ENCODE data around the gene P2RY14.

The P2RY14 gene

GRCh38 chr3:151197228-151197627 lies 81.1 kb downstream of the P2RY14 start:
- DNase-seq (ENCODE audit: extremely low read depth, low read depth) = no peak
- no peak overlapping the region for H3K4me3 ChIP-seq (replicated peaks; ENCODE audit: low read depth, low read length)
- TF ChIP-seq, protein P1, sequence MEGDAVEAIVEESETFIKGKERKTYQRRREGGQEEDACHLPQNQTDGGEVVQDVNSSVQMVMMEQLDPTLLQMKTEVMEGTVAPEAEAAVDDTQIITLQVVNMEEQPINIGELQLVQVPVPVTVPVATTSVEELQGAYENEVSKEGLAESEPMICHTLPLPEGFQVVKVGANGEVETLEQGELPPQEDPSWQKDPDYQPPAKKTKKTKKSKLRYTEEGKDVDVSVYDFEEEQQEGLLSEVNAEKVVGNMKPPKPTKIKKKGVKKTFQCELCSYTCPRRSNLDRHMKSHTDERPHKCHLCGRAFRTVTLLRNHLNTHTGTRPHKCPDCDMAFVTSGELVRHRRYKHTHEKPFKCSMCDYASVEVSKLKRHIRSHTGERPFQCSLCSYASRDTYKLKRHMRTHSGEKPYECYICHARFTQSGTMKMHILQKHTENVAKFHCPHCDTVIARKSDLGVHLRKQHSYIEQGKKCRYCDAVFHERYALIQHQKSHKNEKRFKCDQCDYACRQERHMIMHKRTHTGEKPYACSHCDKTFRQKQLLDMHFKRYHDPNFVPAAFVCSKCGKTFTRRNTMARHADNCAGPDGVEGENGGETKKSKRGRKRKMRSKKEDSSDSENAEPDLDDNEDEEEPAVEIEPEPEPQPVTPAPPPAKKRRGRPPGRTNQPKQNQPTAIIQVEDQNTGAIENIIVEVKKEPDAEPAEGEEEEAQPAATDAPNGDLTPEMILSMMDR (IDR thresholded peaks at IDR 0.05; ENCODE audit: low read depth, low read length, missing control alignments) = no peak

- TF ChIP-seq, protein P1 (IDR thresholded peaks at IDR 0.05; ENCODE audit: low read depth, low read length, missing control alignments) = no peak
- H3K4me3 ChIP-seq (replicated peaks; ENCODE audit: low read depth, low read length) = no peak overlapping the region
- no peak for DNase-seq (ENCODE audit: extremely low read depth, low read depth)
Observed at GRCh38 chr3:151196434-151196833, 81.9 kb downstream of the P2RY14 start.

DNA sequence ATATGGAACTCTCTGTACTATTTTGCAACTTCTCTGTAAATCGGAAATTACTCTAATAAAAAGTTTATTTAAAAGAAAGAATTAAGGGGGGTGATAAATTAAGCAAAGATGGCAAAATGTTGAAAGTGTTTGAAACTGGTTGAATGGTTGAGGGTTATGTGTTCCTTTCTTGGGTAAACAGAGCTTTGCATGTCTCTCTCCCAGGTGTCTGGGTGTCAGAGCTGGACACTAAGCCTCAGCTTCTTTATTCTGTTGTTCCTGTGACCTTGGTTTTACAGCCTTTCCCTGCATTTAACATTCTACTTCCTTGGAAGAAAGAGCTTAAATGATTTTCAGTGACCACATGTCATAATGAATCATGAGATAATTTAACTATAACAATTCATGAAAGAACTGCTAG lies 82.5 kb downstream of the P2RY14 start:
- H3K4me3 ChIP-seq (replicated peaks; ENCODE audit: low read depth, low read length) = no peak overlapping the region
- DNase-seq (ENCODE audit: extremely low read depth, low read depth) = no peak
- TF ChIP-seq, protein P1 (IDR thresholded peaks at IDR 0.05; ENCODE audit: low read depth, low read length, missing control alignments) = no peak

DNA sequence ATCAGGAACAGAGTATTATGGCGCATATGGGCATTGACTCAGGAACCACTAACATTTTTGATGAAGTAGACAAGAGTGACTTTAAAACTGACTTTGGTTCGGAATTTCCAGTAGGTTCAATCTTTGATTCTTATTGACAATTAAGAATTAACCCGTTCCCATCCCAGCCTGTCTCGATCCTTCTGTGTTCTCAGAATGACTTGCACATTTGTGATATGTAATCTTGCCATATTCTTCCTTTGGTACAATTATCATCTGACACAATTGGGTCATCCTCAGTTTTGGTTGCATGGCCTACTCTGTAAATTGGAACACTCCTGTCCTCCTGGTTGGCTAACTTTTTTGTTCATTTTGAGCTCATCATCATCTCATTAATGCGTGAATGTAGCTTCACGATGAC lies 85.8 kb downstream of the P2RY14 start:
- TF ChIP-seq, protein P1 (IDR thresholded peaks at IDR 0.05; ENCODE audit: low read depth, low read length, missing control alignments) = no peak
- DNase-seq (ENCODE audit: extremely low read depth, low read depth) = no peak
- no peak overlapping the region for H3K4me3 ChIP-seq (replicated peaks; ENCODE audit: low read depth, low read length)

DNA sequence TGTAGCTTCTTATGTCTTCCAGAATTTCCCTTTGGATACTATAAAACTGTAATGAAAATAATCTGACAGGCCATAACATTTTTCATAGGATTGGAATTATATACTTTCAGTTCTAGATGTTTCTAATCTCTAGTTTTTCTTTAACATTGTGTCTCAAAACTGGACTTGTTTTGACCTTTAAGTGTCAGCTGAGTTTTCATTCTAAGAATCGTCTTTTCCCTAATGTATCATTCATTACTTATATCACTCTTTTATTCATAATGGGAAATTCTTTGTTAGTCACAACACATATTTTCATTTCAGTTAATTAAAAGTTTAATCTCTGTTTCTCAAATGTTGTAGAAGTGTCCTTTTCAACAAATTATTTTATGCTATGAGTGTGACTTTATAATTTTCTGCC lies 87.2 kb downstream of the P2RY14 start:
- no peak overlapping the region for H3K4me3 ChIP-seq (replicated peaks; ENCODE audit: low read depth, low read length)
- TF ChIP-seq, protein P1 (IDR thresholded peaks at IDR 0.05; ENCODE audit: low read depth, low read length, missing control alignments) = no peak
- no peak for DNase-seq (ENCODE audit: extremely low read depth, low read depth)

DNA sequence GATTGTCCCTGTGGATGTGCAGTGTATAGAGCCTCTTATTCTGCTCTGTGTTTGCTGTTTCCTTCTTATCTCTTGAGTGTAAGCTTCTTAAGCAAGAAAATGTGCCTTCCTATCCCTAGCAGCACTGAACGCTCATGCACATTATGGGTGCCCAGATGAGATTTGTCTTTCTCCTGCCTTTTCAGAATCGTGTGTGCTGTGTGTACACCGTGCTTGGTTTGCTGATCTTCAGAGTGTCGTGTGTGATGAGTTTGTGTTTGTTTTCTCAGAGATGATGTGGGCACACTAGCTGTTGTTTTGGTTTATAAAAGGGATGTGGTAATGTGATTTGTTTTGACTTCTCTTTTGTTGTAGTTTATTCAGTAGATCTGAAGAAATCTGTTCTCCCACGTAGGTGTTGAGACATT lies 95.1 kb downstream of the P2RY14 start:
- DNase-seq (ENCODE audit: extremely low read depth, low read depth) = no peak
- TF ChIP-seq, protein P1 (IDR thresholded peaks at IDR 0.05; ENCODE audit: low read depth, low read length, missing control alignments) = no peak
- no peak overlapping the region for H3K4me3 ChIP-seq (replicated peaks; ENCODE audit: low read depth, low read length)

DNA sequence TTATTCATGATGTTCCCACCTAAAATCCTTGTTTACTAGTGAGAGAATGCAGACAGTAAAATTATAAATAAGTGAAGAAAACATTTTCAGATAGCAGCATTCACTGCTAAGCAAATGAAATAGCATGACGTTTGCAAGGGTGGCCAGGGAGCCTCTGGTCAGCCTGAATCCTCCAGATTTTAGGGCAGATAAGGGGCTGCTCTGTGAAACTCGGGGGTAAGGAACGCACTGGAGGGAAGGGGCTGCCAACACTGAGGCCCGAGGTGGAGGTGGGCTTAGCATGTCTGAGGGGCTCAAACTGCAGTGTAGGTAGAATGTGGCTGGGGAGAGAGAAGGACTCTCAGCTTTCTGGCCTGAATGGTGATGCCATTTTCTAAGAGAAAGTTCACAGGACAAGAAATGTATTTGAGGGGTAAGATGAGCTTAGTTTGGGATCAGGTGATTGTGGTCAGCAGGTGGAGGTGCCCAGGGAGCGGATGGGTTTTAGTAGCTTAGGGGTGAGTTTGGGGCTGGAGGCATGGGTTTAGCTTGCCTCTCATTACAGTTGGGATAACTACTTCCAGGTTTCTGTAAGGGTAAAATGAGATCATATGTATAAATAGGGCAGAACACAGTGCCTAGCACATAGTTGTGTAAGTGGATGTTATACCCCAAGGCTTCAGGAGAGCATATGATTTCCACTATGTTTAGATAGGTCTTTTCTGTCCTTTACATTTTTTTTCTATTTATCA lies 95.8 kb downstream of the P2RY14 start:
- no peak overlapping the region for H3K4me3 ChIP-seq (replicated peaks; ENCODE audit: low read depth, low read length)
- no peak for DNase-seq (ENCODE audit: extremely low read depth, low read depth)
- TF ChIP-seq, protein P1 (IDR thresholded peaks at IDR 0.05; ENCODE audit: low read depth, low read length, missing control alignments) = no peak
